Ovary (tissue), 9 donors: ENCODE measurements around the gene YIPF2. TPM values are rescaled to one million over a fixed set of nuclear protein-coding genes. Genes with fewer than 3 reads are reported as not detected.

Experiments
- DNase-seq, 5 donors: peaks; one replicate each; pipeline ENCODE4 v3.0.0-alpha.2; 2019 to 2020
- H3K27ac ChIP-seq, 2 donors: fragments of 200-600 bp; one replicate each; pipeline versions ENCODE4 v1.5.1 to v1.8.0; 2019 to 2022
- H3K27me3 ChIP-seq: fragments of 200-600 bp; one replicate; pipeline ENCODE4 v1.8.0; 2022
- H3K36me3 ChIP-seq: fragments of 200-600 bp; sonication (generic); one replicate; pipeline ENCODE4 v1.5.1; 2019
- H3K4me1 ChIP-seq: one replicate; pipeline ENCODE4 v1.8.1; 2013; ENCODE audit warnings: mild to moderate bottlenecking, moderate library complexity; ENCODE audit not compliant: insufficient read depth
- H3K4me3 ChIP-seq: fragments of 200-600 bp; sonication (generic); one replicate; pipeline ENCODE4 v1.5.1; 2017
- H3K9me3 ChIP-seq, 2 donors: fragments of 200-600 bp in 1 of 2; sonication (generic) in 1 of 2; one replicate each; pipeline versions ENCODE4 v1.5.1 to v1.8.1; 2013 to 2019; ENCODE audit warnings: mild to moderate bottlenecking in 1 of 2, moderate library complexity in 1 of 2
- EP300 ChIP-seq: sonication (generic); formaldehyde crosslinking; IDR thresholded peaks from one replicate; pipeline ENCODE4 v1.6.1; 2017; ENCODE audit warnings: antibody characterized with exemption
- POLR2A ChIP-seq: fragments of 450-650 bp; IDR thresholded peaks from one replicate; pipeline ENCODE4 v1.6.1; 2017; ENCODE audit warnings: antibody characterized with exemption, mild to moderate bottlenecking, moderate library complexity
- WGBS, 3 donors: extraction: QIAGEN DNeasy Blood & Tissue Kit in 1 of 3; methylation state at CpG; one replicate each; pipeline versions ENCODE4 v1.1.5 to v1.1.7; 2013 to 2017; 5-methylcytosine and 5-hydroxymethylcytosine counted together
- intact Hi-C, 4 donors: fragments of 100-400 bp; cut with DNase I; formaldehyde crosslinking; loops; one replicate each; pipeline versions ENCODE4 v1.11.0 to v1.15.1; 2022 to 2023
- polyA plus RNA-seq, 2 donors: library from polyadenylated mRNA; stranded (reverse); fragments of 200-250 nt in 1 of 2; fragments of 350-450 nt in 1 of 2; fragmentation: Illumina TruSeq in 1 of 2; extraction: RNeasy Lipid Tissue Mini Kit (QIAGEN cat#74804) in 1 of 2; gene quantifications; one replicate each; pipeline ENCODE4 v1.2.3, GENCODE V29; 2013 to 2014
- total RNA-seq, 7 donors: library from RNA; depleted of rRNA in 2 of 7; stranded (reverse); fragments of >200 nt in 2 of 7; fragmentation: NEBNext Ultra II Directional in 3 of 7; extraction: Animal tissue kit (Norgen Biotek cat#: 25700) in 3 of 7; gene quantifications; one replicate each; pipeline versions ENCODE4 v1.1.0 to v1.2.4, GENCODE V29; 2016 to 2023
- TF ChIP-seq, protein P1 (sequence below), 3 donors: fragments of 450-650 bp in 2 of 3; fragments of 200-600 bp in 1 of 3; IDR thresholded peaks; one replicate each; pipeline versions ENCODE4 v1.5.1 to v1.8.0; 2016 to 2022; ENCODE audit warnings: antibody characterized with exemption in 3 of 3, mild to moderate bottlenecking in 1 of 3
- donor health status: DM: no; HTN: no; CAD: no; lungs with moderate emphysema.
- donor health status: DM: no; HTN: no; CAD: no.
- donor health status: Bipolar disorder and iron deficiency.
- donor health status: DM: yes; HTN: yes; CAD: no.
- donor health status: DM: no; HTN: no; CAD: no.
- donor health status: DM: yes; HTN: yes; CAD: no.

YIPF2 gene
- total and polyA plus RNA-seq, 9 donors, result 10.3 to 66.4 (median 45.7) TPM

DNA sequence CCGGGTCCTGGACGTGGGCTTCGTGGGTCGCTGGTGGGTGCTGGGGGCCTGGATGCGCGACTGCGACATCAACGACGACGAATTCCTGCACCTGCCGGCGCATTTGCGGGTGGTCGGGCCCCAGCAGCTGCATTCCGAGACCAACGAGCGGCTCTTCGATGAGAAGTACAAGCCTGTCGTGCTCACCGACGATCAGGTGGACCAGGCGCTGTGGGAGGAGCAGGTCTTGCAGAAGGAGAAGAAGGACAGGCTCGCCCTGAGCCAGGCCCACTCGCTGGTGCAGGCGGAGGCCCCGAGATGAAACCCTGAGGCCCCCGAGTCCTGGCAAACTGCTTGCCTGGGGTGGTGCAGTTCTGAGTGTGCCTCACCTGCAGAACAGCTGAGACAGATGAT lies 959 bp upstream of the YIPF2 start:
- TF ChIP-seq POLR2A (no peak), EP300 (no peak)
- TF ChIP-seq, protein P1, sequence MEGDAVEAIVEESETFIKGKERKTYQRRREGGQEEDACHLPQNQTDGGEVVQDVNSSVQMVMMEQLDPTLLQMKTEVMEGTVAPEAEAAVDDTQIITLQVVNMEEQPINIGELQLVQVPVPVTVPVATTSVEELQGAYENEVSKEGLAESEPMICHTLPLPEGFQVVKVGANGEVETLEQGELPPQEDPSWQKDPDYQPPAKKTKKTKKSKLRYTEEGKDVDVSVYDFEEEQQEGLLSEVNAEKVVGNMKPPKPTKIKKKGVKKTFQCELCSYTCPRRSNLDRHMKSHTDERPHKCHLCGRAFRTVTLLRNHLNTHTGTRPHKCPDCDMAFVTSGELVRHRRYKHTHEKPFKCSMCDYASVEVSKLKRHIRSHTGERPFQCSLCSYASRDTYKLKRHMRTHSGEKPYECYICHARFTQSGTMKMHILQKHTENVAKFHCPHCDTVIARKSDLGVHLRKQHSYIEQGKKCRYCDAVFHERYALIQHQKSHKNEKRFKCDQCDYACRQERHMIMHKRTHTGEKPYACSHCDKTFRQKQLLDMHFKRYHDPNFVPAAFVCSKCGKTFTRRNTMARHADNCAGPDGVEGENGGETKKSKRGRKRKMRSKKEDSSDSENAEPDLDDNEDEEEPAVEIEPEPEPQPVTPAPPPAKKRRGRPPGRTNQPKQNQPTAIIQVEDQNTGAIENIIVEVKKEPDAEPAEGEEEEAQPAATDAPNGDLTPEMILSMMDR (IDR thresholded peaks at IDR 0.05), result no peak
- no peaks in the 10 kb centered on the region for H3K27me3 ChIP-seq
- intact Hi-C loops, result loop anchor here in 2 of 4 donors (5.0 to 10.0 kb wide), 2 partner anchors 55 to 57 kb away; partner anchors contain the start of gene CARM1 (in 2 of the 2)
- 3 to 11% (median 4%) methylated on average over 10 to 27 of the region's 27 CpGs for WGBS, 3 donors
- no peaks in the 10 kb centered on the region for H3K36me3 ChIP-seq
- H3K4me1 ChIP-seq, result peaks cover 15% of the 10 kb centered on the region
- DNase-seq, result no peak
- H3K4me3 ChIP-seq, result peak overlapping the region; percentile 93
- no peak overlapping the region for H3K27ac ChIP-seq
- H3K9me3 ChIP-seq, result no peaks in the 10 kb centered on the region

DNA sequence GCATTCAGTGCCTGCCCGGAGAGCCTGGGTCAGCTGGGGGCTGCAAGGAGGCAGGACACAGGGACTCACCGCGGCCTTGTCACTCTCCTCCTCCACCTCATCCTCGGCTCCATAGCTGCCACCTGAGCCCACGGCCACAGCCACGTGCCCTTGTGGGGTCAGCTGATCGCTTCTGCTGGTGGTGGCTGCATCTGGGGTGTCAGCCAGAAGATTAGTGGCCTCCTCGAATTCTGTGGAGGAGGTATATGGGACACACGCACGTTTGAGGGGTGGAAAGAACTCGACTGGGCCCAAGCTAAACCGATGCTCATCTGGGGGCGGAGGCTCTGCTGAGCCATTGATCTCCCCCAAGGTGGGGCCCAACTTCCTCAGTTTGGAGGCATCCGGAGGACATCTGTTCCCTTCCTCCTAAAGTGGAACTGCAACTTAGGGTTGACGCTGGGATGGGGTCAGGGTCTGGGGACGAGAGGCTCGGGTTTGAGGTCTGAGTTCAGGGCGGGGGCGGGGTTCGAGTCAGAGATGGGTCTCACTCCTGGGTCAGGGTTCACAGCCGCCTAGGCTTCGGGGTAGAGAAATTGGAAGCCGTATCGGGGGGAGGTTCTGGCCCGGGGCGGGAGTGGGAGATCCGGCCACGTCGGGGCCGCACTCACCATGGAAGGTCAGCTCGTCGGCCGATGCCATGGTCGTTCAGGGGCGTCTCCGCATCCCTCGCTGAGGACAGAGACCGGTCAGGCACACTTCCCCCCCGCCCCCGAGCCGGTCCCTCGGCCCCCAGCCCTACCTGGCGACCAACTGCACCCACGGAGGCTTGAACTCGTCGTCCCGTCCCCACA lies 493 bp downstream of the YIPF2 start:
- 4 to 6% (median 5%) methylated on average over 34 to 47 of the region's 47 CpGs for WGBS, 3 donors
- no peaks in the 10 kb centered on the region for H3K9me3 ChIP-seq
- no peaks in the 10 kb centered on the region for H3K36me3 ChIP-seq
- H3K4me1 ChIP-seq, result peaks cover 15% of the 10 kb centered on the region
- DNase-seq, result no peak
- TF ChIP-seq, protein P1 (IDR thresholded peaks at IDR 0.05), result no peak
- TF ChIP-seq EP300, result no peak
- TF ChIP-seq POLR2A, result no peak
- H3K4me3 ChIP-seq, result peak overlapping the region; percentile 93
- H3K27me3 ChIP-seq, result no peaks in the 10 kb centered on the region
- H3K27ac ChIP-seq, result peak overlapping the region; percentile 69 to 70
- intact Hi-C loops, result loop anchor here in 2 of 4 donors (5.0 to 10.0 kb wide), 2 partner anchors 53 to 56 kb away; partner anchors contain the start of gene CARM1 (in 2 of the 2)

DNA sequence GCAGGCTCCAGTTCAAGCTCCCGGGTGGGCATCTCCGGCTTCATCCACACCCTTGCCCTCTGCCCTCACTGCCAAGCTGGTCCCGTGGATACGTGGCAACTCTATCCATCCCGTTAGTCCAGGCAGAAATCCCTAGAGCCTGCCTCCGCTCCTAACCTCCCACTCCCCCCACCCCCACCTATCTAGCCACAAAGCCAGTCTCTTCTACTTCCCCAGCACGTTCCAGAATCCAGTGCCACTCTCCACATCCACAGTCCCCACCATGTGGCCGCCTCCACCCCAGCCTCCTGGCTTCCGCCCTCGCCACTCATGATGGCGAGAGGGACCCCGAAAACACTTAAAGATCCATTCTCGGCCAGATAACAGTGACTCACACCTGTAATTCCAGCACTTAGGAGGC lies 3.8 kb downstream of the YIPF2 start:
- H3K4me3 ChIP-seq, result no peak overlapping the region
- no peak for DNase-seq
- H3K27ac ChIP-seq, result no peak overlapping the region
- intact Hi-C loops, result loop anchor here in 1 of 4 donors (10.0 kb wide), 1 partner anchor 50 kb away; the partner anchor contains the start of gene CARM1
- TF ChIP-seq POLR2A, result no peak
- TF ChIP-seq, protein P1 (IDR thresholded peaks at IDR 0.05), result no peak
- TF ChIP-seq EP300, result no peak
- H3K36me3 ChIP-seq, result no peaks in the 10 kb centered on the region
- H3K27me3 ChIP-seq, result no peaks in the 10 kb centered on the region
- WGBS, 3 donors, result 78 to 79% (median 79%) methylated on average over 13 of the region's 13 CpGs
- no peaks in the 10 kb centered on the region for H3K9me3 ChIP-seq
- peaks cover 12% of the 10 kb centered on the region for H3K4me1 ChIP-seq

DNA sequence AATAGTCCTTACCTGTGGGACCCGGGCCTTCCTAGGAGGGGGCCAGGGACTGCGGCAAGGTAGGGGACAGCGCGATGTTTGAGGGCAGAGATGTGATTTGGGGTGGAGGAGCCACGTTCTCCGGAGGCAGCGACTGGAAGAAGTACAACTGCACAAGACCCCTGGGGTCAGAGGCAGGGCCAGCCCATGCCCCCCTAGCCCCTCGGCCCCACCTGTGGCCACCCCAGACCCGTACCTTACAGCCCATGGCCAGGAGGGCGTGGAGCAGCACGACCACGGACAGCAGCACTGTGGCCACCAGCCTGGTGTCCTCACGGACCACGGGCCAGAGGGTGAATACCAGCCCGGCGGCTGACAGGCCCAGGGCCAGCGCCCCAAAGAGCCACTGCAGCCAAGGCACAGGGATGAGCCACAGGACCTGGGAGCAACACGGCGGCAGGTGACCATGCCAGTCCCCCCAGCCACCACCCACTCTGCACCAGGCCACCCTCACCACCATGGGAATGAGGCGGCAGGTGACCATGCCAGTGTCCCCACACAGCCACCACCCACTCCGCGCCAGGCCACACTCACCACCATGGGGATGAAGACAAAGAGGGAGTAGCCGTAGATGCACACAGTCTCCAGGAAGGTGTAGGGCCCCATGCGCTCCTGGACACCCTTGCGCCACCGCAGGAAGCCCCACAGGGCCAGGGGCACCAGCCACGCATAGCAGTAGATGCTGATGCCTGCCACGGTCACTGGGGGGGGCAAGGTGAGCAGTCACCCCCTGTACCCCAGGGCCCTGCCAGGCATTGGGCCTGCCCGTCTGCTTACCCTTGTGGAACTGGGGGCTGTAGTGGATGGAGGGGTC lies 5.0 kb downstream of the YIPF2 start:
- intact Hi-C loops, result loop anchor here in 1 of 4 donors (10.0 kb wide), 1 partner anchor 49 kb away; the partner anchor contains the start of gene CARM1
- Histone ChIP-seq H3K36me3 (no peaks in the 10 kb centered on the region), H3K27ac (no peak overlapping the region), H3K4me3 (no peak overlapping the region), H3K9me3 (no peaks in the 10 kb centered on the region), H3K4me1 (peaks cover 9% of the 10 kb centered on the region), H3K27me3 (no peaks in the 10 kb centered on the region)
- TF ChIP-seq POLR2A (no peak), EP300 (no peak)
- TF ChIP-seq, protein P1 (IDR thresholded peaks at IDR 0.05), result no peak
- WGBS, 3 donors, result 78 to 88% (median 84%) methylated on average over 21 to 29 of the region's 29 CpGs
- no peak for DNase-seq
